VCaP (cell line): ENCODE data around the gene UGT1A8.

ENCODE experiments used
- H3K27ac ChIP-seq: fragments of 450-650 bp; 2 replicates; pipeline ENCODE4 v1.5.1; 2017
- TF ChIP-seq, protein P1 (sequence below): fragments of 450-650 bp; conservative IDR thresholded peaks from 2 replicates; pipeline ENCODE4 v1.5.1; 2017; ENCODE audit warnings: mild to moderate bottlenecking, moderate library complexity

Gene UGT1A8

DNA sequence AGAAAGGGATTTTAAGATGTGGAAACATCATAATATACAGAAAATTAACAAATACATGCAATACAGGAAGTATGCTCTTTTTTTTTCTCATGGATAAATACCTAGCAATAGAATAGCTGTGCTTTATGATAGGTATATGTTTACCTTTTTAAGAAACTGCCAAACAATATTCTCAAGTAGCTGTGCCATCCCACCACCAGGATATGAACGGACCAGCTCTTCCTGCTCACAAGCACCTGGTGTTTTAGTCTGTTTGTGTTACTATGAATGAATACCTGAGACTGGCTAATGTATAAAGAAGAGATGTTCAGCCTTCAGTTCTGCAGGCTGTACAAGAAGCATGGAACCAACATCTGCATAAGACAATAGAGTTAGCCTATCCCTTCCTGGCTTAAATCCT lies 19.9 kb upstream of the UGT1A8 start:
- peak overlapping the region; percentile 45 for H3K27ac ChIP-seq
- TF ChIP-seq, protein P1, sequence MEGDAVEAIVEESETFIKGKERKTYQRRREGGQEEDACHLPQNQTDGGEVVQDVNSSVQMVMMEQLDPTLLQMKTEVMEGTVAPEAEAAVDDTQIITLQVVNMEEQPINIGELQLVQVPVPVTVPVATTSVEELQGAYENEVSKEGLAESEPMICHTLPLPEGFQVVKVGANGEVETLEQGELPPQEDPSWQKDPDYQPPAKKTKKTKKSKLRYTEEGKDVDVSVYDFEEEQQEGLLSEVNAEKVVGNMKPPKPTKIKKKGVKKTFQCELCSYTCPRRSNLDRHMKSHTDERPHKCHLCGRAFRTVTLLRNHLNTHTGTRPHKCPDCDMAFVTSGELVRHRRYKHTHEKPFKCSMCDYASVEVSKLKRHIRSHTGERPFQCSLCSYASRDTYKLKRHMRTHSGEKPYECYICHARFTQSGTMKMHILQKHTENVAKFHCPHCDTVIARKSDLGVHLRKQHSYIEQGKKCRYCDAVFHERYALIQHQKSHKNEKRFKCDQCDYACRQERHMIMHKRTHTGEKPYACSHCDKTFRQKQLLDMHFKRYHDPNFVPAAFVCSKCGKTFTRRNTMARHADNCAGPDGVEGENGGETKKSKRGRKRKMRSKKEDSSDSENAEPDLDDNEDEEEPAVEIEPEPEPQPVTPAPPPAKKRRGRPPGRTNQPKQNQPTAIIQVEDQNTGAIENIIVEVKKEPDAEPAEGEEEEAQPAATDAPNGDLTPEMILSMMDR, result no peak

DNA sequence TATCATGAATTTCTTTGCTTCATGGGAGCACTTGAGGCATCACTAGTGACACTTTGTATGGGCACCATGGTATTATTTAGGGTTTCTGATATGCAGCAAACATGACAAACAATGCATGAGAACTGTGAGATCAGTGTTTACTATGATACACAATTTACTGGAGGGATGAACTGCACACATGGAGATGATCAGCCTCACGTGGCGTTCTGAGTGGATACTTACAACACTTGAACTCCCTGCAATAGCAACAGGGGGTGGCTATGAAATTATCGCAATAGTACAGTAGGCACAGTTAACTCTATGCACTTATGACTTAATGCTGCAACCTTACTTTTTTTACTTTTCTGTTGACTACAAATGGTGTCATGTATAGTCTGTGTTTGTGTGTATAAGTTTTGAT lies 18.5 kb upstream of the UGT1A8 start:
- TF ChIP-seq, protein P1, result no peak

DNA sequence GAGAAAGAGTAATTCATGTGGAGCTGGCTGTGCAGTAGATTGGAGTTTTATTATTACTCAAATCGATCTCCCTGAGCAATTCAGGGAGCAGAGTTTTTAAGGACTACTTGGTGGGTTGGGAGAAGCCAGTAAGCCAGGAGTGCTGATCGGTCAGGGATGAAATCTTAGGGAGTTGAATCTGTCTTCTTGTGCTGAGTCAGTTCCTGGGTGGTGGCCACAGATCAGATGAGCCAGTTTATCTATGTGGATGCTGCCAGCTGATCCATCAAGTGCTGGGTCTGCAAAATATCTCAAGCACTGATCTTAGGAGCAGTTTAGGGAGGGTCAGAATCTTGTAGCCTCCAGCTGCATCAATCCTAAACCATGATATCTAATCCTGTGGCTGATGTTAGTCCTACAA lies 17.0 kb upstream of the UGT1A8 start:
- H3K27ac ChIP-seq, result no peak overlapping the region
- TF ChIP-seq, protein P1, result no peak

More for the DNA sequence above, 18.5 kb upstream of the UGT1A8 start:
- no peak overlapping the region for H3K27ac ChIP-seq

DNA sequence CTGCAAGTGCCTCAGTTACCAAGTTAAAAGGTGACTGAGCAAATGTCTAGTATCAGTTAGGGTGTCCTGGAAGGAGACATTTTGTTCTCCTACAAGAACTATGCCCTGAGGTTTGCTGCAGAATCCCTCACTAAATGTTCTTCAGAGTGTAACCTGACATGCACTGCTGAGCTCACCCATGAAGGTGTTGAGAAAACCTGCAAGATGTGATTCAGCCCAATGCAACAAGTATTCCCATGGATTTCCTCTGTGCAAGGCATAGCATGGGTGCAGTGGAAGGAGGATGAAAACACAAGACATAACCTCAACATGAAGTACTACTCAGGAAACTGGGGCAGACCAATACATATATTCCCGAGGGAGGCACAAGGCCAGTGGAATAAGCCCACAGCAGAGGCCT lies 15.4 kb upstream of the UGT1A8 start:
- H3K27ac ChIP-seq, result no peak overlapping the region
- TF ChIP-seq, protein P1, result no peak

DNA sequence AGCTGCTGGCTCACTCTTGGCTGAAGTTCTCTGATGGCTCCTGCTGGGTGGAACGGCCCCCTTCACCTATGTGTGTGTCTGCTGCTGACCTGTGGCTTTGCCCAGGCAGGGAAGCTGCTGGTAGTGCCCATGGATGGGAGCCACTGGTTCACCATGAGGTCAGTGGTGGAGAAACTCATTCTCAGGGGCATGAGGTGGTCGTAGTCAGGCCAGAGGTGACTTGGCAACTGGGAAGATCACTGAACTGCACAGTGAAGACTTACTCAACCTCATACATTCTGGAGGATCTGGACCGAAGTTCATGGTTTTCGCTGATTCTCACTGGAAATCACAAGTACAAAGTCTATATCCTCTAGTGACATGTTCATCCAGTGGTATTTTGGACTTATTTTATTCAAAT lies 13.9 kb upstream of the UGT1A8 start:
- no peak overlapping the region for H3K27ac ChIP-seq
- TF ChIP-seq, protein P1, result no peak

DNA sequence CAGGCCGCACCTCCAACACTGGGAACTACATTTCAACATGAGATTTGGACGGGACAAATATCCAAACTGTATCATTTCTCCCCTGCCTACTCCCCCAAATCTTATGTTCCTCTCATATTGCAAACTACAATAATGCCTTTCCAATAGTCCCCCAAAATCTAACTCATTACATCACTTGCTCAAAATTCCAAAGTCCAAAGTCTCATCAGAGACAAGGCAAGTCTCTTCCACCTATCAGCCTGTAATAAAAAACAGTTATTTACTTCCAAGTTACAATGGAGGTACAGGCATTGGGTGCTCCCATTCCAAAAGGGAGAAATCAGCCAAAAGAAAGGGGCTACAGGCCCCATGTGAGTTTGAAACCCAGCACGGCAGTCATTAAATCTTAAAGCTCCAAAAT lies 12.6 kb upstream of the UGT1A8 start:
- no peak overlapping the region for H3K27ac ChIP-seq
- TF ChIP-seq, protein P1, result no peak

DNA sequence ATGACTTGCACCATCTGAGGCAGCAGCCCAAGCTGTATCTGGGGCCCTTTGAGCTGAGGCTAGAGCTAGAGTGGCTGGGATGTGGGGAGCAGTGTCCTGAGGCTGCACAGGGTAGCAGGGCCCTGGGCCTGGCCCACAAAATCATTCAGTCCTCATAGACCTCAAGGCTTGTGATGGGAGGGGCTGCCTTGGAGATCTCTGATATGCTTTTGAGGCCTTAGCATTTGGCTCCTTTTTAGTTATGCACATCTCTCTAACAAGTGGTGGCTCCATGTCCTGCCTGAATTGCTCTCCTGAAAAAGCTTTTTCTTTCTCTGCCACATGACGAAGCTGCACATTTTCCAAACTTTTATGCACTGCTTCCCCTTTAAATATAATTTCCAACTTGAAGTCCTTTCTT lies 11.8 kb upstream of the UGT1A8 start:
- no peak overlapping the region for H3K27ac ChIP-seq
- TF ChIP-seq, protein P1, result no peak

DNA sequence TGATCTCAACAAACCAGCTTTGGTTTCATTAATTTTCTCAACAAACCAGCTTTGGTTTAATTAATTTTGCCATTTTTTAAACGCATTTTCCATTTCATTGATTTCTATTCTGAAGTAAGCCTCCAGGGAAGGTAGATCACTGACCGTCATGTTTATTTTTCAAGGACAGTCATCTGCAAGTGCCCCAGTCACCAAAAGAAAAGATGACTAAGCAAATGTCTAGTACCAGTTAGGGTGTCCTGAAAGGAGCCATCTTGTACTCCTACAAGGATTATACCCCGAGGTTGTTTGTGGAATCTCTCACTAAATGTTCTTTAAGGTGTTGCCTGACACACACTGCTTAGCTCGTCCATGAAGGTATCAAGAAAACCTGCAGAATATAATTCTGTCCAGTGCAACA lies 6.1 kb upstream of the UGT1A8 start:
- H3K27ac ChIP-seq, result no peak overlapping the region
- TF ChIP-seq, protein P1, result no peak
